Measurements from ENCODE around the gene RERE. TPM values are rescaled to one million over a fixed set of nuclear protein-coding genes. Genes with fewer than 3 reads are reported as not detected.
A peak's percentile ranks its signal among the peaks of the same experiment; 100 is the strongest.

The RERE gene
- total and polyA plus RNA-seq, 12 donors = 46.5 to 163 (median 139) TPM

DNA sequence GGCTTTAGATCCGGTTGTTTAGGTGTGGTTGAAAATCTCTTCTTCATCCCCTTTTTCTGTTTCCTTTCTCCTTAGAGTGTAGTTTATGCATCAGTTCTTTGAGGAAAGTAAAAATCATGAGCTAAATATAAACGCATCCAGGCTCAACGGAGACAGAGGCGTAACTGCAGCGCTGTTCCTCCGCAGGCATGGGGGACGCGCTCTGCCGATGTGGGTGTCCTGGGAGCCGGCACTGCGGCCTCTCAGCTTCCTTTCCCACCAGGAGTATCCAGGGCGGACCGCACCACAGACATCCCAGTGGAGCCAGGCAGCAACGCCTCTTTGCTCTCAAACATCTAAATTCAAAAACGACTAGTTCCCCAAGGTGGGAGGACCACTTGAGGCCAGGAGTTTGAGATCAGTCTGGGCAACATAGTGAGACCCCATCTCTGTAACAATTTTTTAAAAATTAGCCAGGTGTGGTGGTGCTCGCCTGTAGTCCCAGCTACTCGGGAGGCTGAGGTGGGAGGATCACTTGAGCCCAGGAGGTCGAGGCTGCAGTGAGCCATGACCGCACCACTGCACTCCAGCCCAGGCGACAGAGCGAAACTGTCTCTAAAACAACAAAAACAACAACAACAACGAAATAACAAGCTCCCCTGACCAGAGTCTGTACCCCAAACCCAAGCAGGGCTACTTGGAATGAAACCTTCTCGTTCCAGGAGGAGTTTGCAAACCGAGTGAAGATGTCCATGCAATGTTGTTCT is 483.2 kb downstream of the RERE start:
- no peak overlapping the region for H3K4me3 ChIP-seq
- 91 to 92% methylated on average over 24 of the region's 24 CpGs for WGBS, 2 donors
- no peaks in the 10 kb centered on the region for H3K4me1 ChIP-seq
- TF ChIP-seq, protein P1, sequence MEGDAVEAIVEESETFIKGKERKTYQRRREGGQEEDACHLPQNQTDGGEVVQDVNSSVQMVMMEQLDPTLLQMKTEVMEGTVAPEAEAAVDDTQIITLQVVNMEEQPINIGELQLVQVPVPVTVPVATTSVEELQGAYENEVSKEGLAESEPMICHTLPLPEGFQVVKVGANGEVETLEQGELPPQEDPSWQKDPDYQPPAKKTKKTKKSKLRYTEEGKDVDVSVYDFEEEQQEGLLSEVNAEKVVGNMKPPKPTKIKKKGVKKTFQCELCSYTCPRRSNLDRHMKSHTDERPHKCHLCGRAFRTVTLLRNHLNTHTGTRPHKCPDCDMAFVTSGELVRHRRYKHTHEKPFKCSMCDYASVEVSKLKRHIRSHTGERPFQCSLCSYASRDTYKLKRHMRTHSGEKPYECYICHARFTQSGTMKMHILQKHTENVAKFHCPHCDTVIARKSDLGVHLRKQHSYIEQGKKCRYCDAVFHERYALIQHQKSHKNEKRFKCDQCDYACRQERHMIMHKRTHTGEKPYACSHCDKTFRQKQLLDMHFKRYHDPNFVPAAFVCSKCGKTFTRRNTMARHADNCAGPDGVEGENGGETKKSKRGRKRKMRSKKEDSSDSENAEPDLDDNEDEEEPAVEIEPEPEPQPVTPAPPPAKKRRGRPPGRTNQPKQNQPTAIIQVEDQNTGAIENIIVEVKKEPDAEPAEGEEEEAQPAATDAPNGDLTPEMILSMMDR (IDR thresholded peaks at IDR 0.05) = no peak
- ATAC-seq (peak in 1 of 8 donors; percentile 28), DNase-seq (no peak)
- H3K9me3 ChIP-seq = no peaks in the 10 kb centered on the region
- intact Hi-C loops (cut with DNase I) = no loop called here
- no peak overlapping the region for H3K27ac ChIP-seq
- no peaks in the 10 kb centered on the region for H3K27me3 ChIP-seq
- peaks cover 0 to 13% (median 0%) of the 10 kb centered on the region in 9 donors for H3K36me3 ChIP-seq

DNA sequence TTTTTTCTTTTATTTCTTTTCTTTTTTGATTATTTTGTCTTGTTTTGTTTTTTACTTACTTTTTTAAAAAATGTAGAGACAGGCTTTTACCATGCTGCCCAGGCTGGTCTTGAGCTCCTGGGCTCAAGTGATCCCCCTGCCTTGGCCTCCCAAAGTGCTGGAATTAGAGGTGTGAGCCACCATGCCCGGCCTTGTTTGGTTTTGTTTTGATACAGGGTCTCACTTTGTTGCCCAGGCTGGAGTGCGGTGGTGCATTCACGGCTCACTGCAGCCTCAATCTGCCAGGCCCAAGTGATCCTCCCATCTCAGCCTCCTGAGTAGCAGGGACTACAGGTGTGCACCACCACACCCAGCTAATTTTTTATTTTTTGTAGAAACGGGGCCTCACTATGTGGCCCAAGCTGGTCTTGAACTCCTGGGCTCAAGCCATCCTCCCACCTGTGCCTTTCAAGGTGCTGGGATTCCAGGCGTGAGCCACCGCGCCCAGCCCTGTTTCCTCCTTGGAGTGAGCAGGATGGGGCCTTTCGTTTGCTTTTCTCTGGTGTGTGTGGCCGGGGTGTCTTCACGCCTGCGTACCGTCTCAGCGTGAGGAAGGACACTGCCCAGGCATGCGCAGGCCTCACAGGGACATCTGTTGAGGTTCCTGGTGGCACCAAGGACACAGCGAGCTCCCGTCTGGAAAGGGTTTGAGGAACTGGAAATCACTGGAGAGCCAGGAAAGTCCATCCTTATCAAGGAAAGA is 484.0 kb downstream of the RERE start:
- DNase-seq (no peak), ATAC-seq (no peak)
- Histone ChIP-seq H3K36me3 (peaks cover 0 to 11% (median 0%) of the 10 kb centered on the region in 9 donors), H3K4me3 (no peak overlapping the region), H3K9me3 (no peaks in the 10 kb centered on the region), H3K4me1 (no peaks in the 10 kb centered on the region), H3K27me3 (no peaks in the 10 kb centered on the region), H3K27ac (no peak overlapping the region)
- TF ChIP-seq, protein P1 (IDR thresholded peaks at IDR 0.05) = no peak
- WGBS, 2 donors = 95 to 96% methylated on average over 16 of the region's 16 CpGs
- intact Hi-C loops (cut with DNase I) = no loop called here

DNA sequence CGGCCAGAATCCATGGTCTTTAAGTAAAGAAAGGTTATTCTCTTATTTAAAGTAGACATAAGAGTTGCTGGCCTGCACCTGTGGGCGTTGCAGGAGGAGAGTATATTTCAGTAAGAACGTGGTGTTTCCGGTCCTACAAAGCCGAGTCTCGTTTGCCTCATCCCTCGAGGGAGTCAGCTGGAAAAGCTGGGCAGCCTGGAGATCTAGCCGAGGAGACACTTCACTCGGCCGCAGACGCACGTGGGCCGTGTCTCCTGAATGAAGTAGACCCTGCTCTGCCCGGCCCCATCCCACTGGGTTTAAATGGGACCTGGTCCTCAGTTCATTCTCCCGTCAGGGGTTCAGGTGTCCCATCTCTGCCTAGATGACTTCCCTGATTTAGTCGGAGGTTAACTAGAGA is 484.6 kb downstream of the RERE start:
- 91 to 92% methylated on average over 16 of the region's 16 CpGs for WGBS, 2 donors
- Histone ChIP-seq H3K4me1 (no peaks in the 10 kb centered on the region), H3K36me3 (peaks cover 0 to 15% (median 0%) of the 10 kb centered on the region in 9 donors), H3K4me3 (no peak overlapping the region), H3K9me3 (no peaks in the 10 kb centered on the region), H3K27ac (no peak overlapping the region), H3K27me3 (no peaks in the 10 kb centered on the region)
- TF ChIP-seq, protein P1 (IDR thresholded peaks at IDR 0.05) = no peak
- intact Hi-C loops (cut with DNase I) = no loop called here
- ATAC-seq (no peak), DNase-seq (no peak)

DNA sequence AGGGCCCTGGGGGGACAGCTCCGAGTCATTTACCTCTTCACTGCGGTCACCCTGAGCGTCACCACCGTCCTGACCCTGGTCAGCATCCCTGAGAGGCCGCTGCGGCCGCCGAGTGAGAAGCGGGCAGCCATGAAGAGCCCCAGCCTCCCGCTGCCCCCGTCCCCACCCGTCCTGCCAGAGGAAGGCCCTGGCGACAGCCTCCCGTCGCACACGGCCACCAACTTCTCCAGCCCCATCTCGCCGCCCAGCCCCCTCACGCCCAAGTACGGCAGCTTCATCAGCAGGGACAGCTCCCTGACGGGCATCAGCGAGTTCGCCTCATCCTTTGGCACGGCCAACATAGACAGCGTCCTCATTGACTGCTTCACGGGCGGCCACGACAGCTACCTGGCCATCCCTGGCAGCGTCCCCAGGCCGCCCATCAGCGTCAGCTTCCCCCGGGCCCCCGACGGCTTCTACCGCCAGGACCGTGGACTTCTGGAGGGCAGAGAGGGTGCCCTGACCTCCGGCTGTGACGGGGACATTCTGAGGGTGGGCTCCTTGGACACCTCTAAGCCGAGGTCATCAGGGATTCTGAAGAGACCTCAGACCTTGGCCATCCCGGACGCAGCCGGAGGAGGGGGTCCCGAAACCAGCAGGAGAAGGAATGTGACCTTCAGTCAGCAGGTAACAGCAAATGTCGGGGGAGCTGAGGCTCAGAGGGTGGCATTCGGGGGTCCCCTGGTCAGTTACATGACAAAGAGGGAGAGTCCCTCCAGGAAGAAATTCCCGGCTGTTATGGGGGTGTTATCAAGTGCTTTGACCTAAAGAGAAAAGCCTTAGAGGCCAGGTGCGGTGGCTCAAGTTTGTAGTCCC is 486.9 kb downstream of the RERE start:
- Histone ChIP-seq H3K36me3 (peaks cover 0 to 36% (median 0%) of the 10 kb centered on the region in 9 donors), H3K27ac (no peak overlapping the region), H3K27me3 (no peaks in the 10 kb centered on the region), H3K9me3 (no peaks in the 10 kb centered on the region), H3K4me1 (no peaks in the 10 kb centered on the region), H3K4me3 (no peak overlapping the region)
- TF ChIP-seq, protein P1 (IDR thresholded peaks at IDR 0.05) = no peak
- DNase-seq = no peak
- intact Hi-C loops (cut with DNase I) = no loop called here
- 93 to 95% methylated on average over 47 of the region's 47 CpGs for WGBS, 2 donors
- ATAC-seq = peak in 1 of 8 donors; percentile 26
